Upper lobe of right lung (tissue), 1 donor: ENCODE data around the gene NSD1. TPM values are rescaled to one million over a fixed set of nuclear protein-coding genes. Genes with fewer than 3 reads are reported as not detected.

Source experiments
- ATAC-seq: fragments of 200-7000 bp; cut with Tn5 transposase; one replicate; pipeline ENCODE4 v1.9.1; 2020; ENCODE audit warnings: mild to moderate bottlenecking, moderate library complexity
- DNase-seq: peaks from one replicate; pipeline ENCODE4 v3.0.0-alpha.2; 2020
- H3K27ac ChIP-seq: fragments of 200-600 bp; one replicate; pipeline ENCODE4 v1.8.0; 2022
- H3K27me3 ChIP-seq: fragments of 200-600 bp; one replicate; pipeline ENCODE4 v1.8.0; 2022; ENCODE audit warnings: mild to moderate bottlenecking
- H3K36me3 ChIP-seq: fragments of 200-600 bp; one replicate; pipeline ENCODE4 v1.8.0; 2022
- H3K4me1 ChIP-seq: fragments of 200-600 bp; one replicate; pipeline ENCODE4 v1.8.0; 2022
- H3K4me3 ChIP-seq: fragments of 200-600 bp; one replicate; pipeline ENCODE4 v1.8.0; 2022; ENCODE audit warnings: mild to moderate bottlenecking
- H3K9me3 ChIP-seq: fragments of 200-600 bp; one replicate; pipeline ENCODE4 v1.8.0; 2022
- CTCF ChIP-seq: fragments of 200-600 bp; IDR thresholded peaks from one replicate; pipeline ENCODE4 v1.8.0; 2022; ENCODE audit warnings: antibody characterized with exemption
- intact Hi-C: fragments of 100-400 bp; cut with DNase I; formaldehyde crosslinking; loops from one replicate; pipeline ENCODE4 v1.11.0; 2022
- total RNA-seq: library from RNA; stranded (reverse); fragmentation: NEBNext Ultra II Directional; extraction: Animal tissue kit (Norgen Biotek cat#: 25700); gene quantifications from one replicate; pipeline ENCODE4 v1.2.1, GENCODE V29; 2021
- donor health status: DM: no; HTN: yes; CAD: no; lungs with severe emphysema.

NSD1 gene
- total RNA-seq, 1 donor from 2014 or later = 67.7 TPM

GRCh38 chr5:177179431-177179830, 45.9 kb downstream of the NSD1 start:
- Histone ChIP-seq H3K36me3 (peaks cover 21% of the 10 kb centered on the region), H3K27me3 (no peaks in the 10 kb centered on the region), H3K4me3 (no peak overlapping the region), H3K27ac (no peak overlapping the region), H3K4me1 (peaks cover 6% of the 10 kb centered on the region), H3K9me3 (no peaks in the 10 kb centered on the region)
- intact Hi-C loops = no loop called here
- DNase-seq (peak; percentile 31), ATAC-seq (peak; percentile 55)
- TF ChIP-seq CTCF = no peak

- TF ChIP-seq CTCF = no peak
- peaks cover 6% of the 10 kb centered on the region for H3K4me1 ChIP-seq
- no peaks in the 10 kb centered on the region for H3K9me3 ChIP-seq
- intact Hi-C loops = no loop called here
- H3K4me3 ChIP-seq = no peak overlapping the region
- no peak for ATAC-seq
- peaks cover 13% of the 10 kb centered on the region for H3K36me3 ChIP-seq
- no peak for DNase-seq
- no peaks in the 10 kb centered on the region for H3K27me3 ChIP-seq
- H3K27ac ChIP-seq = no peak overlapping the region
Observed at GRCh38 chr5:177183142-177183541, 49.6 kb downstream of the NSD1 start.

DNA sequence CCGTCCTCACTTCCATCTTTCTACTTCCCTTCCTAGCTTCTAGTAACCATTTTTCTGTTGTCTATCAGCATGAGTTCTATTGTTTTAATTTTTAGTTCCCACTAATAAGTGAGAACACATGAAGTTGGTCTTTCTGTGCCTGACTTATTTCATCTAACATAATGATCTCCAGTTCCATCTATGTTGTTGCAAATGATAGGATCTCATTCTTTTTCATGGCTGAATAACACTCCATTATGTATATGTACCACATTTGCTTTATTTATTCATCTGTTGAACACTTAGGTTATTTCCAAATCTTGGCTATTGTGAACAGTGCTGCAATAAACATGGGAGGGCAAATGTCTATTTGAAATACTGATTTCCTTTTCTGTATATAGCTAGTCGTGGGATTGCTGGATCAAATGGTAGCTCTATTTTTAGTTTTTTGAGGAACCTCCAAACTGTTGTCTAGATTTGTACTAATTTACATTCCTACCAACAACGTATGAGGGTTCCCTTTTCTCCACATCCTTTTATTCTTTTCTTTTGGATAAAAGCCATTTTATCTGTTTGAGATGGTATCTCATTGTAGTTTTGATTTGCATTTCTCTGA, 50.3 kb downstream of the NSD1 start:
- no peak for DNase-seq
- peaks cover 13% of the 10 kb centered on the region for H3K36me3 ChIP-seq
- TF ChIP-seq CTCF = no peak
- no peaks in the 10 kb centered on the region for H3K27me3 ChIP-seq
- H3K4me3 ChIP-seq = no peak overlapping the region
- no peak for ATAC-seq
- intact Hi-C loops = no loop called here
- no peak overlapping the region for H3K27ac ChIP-seq
- H3K4me1 ChIP-seq = peaks cover 6% of the 10 kb centered on the region
- H3K9me3 ChIP-seq = no peaks in the 10 kb centered on the region

GRCh38 chr5:177185993-177186392, 52.4 kb downstream of the NSD1 start:
- TF ChIP-seq CTCF = no peak
- DNase-seq (no peak), ATAC-seq (no peak)
- peaks cover 10% of the 10 kb centered on the region for H3K36me3 ChIP-seq
- H3K27ac ChIP-seq = no peak overlapping the region
- intact Hi-C loops = no loop called here
- H3K4me3 ChIP-seq = no peak overlapping the region
- H3K27me3 ChIP-seq = no peaks in the 10 kb centered on the region
- no peaks in the 10 kb centered on the region for H3K4me1 ChIP-seq
- H3K9me3 ChIP-seq = no peaks in the 10 kb centered on the region

GRCh38 chr5:177186645-177187044, 53.1 kb downstream of the NSD1 start:
- ATAC-seq = no peak
- DNase-seq = no peak
- H3K36me3 ChIP-seq = peaks cover 7% of the 10 kb centered on the region
- TF ChIP-seq CTCF = no peak
- no peaks in the 10 kb centered on the region for H3K27me3 ChIP-seq
- no peak overlapping the region for H3K4me3 ChIP-seq
- no peaks in the 10 kb centered on the region for H3K9me3 ChIP-seq
- H3K27ac ChIP-seq = no peak overlapping the region
- intact Hi-C loops = no loop called here
- no peaks in the 10 kb centered on the region for H3K4me1 ChIP-seq

DNA sequence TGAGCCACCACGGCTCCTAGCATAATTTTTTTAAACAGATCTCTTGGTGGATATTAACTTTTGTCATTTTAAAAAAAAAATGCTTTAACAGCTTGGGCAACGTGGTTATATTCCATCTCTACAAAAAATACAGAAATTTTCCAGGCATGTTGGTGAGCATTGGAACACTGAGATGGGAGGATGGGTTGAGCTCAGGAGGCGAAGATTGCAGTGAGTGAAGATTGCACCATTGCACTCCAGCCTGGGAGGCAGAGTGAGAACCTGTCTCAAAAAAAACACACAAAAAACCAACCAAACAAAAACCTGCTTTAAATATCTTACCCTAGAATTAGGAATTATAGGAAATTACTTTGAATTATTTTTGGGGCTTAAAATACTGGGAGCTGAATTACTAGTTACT, 55.2 kb downstream of the NSD1 start:
- H3K4me1 ChIP-seq = no peaks in the 10 kb centered on the region
- no peak for DNase-seq
- intact Hi-C loops = no loop called here
- no peak overlapping the region for H3K4me3 ChIP-seq
- H3K27me3 ChIP-seq = no peaks in the 10 kb centered on the region
- no peak for ATAC-seq
- H3K9me3 ChIP-seq = no peaks in the 10 kb centered on the region
- TF ChIP-seq CTCF = no peak
- H3K27ac ChIP-seq = no peak overlapping the region
- peaks cover 24% of the 10 kb centered on the region for H3K36me3 ChIP-seq
